HCT116 (cell line): Measurements from ENCODE around the gene ACACB. TPM values are rescaled to one million over a fixed set of nuclear protein-coding genes. Genes with fewer than 3 reads are reported as not detected.

Experiments
- ATAC-seq: fragments of 200-7000 bp; cut with Tn5 transposase; 2 replicates; pipeline ENCODE4 v1.9.1; 2020; ENCODE audit warnings: mild to moderate bottlenecking, moderate library complexity
- BruUV-seq: library from RNA; stranded (reverse); fragments of 400-500 nt; replicated peaks from 2 replicates; lab custom pipeline; 2021; lab: Mats Ljungman, UMichigan
- CTCF ChIA-PET: fragments of 300-600 bp; sonication (Branson Sonifier 250); formaldehyde crosslinking; loops from one replicate; lab custom pipeline; 2021; ENCODE audit warnings: antibody characterized with exemption; lab: Charles Lee
- POLR2A ChIA-PET: fragments of 300-600, 350-600 bp; sonication (Branson Sonifier 250); formaldehyde crosslinking; loops from one replicate; lab custom pipeline; 2021; ENCODE audit warnings: antibody characterized with exemption; lab: Charles Lee
- RAD21 ChIA-PET, 2 experiments: fragments of 300-600 bp; sonication (Branson Sonifier 250); formaldehyde crosslinking; loops; one replicate each; lab custom pipeline; 2023; ENCODE audit warnings: low total read pairs in 2 of 2; ENCODE audit not compliant: uncharacterized antibody in 2 of 2, unreplicated experiment in 2 of 2, low non-redundant PET in 1 of 2; lab: Charles Lee
- DNase-seq: peaks from one replicate; pipeline ENCODE4 v3.0.0-alpha.2; 2010; ENCODE audit warnings: low read depth, low spot score
- H2AFZ ChIP-seq: fragments of 200-600 bp; shearing (Covaris generic), sonication (generic); 2 replicates; pipeline ENCODE4 v1.6.1; 2017; ENCODE audit warnings: low read depth, mixed run types, mixed read lengths, antibody characterized with exemption, low read length; ENCODE audit not compliant: poor library complexity, severe bottlenecking
- H3K27ac ChIP-seq: 2 replicates; pipeline ENCODE4 v1.5.1; 2012; ENCODE audit warnings: low read depth, low read length
- H3K27me3 ChIP-seq: fragments of 200-600 bp; sonication (generic); 2 replicates; pipeline ENCODE4 v1.6.1; 2016; ENCODE audit warnings: mixed run types, low read length, mixed read lengths; ENCODE audit not compliant: insufficient read depth
- H3K36me3 ChIP-seq, 2 experiments: fragments of 200-500 bp in 1 of 2; fragments of 200-600 bp in 1 of 2; sonication (Bioruptor generic) in 1 of 2; sonication (generic) in 1 of 2; 2 replicates each; pipeline versions ENCODE4 v1.5.1 to v1.6.1; 2014 to 2016; ENCODE audit warnings: low read length in 2 of 2, inconsistent platforms in 1 of 2, mixed read lengths in 1 of 2, mixed run types in 1 of 2; ENCODE audit not compliant: insufficient read depth in 2 of 2, control insufficient read depth in 1 of 2
- H3K4me1 ChIP-seq, 2 experiments: fragments of 200-600 bp in 1 of 2; sonication (generic) in 1 of 2; 2 replicates each; pipeline versions ENCODE4 v1.5.1 to v1.6.1; 2012 to 2017; ENCODE audit warnings: low read length in 2 of 2, inconsistent platforms in 1 of 2, mild to moderate bottlenecking in 1 of 2, mixed read lengths in 1 of 2, mixed run types in 1 of 2, moderate library complexity in 1 of 2; ENCODE audit not compliant: insufficient read depth in 2 of 2, control insufficient read depth in 1 of 2
- H3K4me2 ChIP-seq: fragments of 200-600 bp; sonication (generic); 2 replicates; pipeline ENCODE4 v1.6.1; 2017; ENCODE audit warnings: mixed run types, low read length, mixed read lengths
- H3K4me3 ChIP-seq, 2 experiments: fragments of 200-600 bp in 1 of 2; sonication (generic) in 1 of 2; replicated peaks in 1 of 2; 2 replicates each; pipeline ENCODE4 v1.5.1; 2011 to 2016; ENCODE audit warnings: low read length in 2 of 2, control low read depth in 1 of 2, low read depth in 1 of 2, mild to moderate bottlenecking in 1 of 2, mixed read lengths in 1 of 2, mixed run types in 1 of 2
- H3K79me2 ChIP-seq: fragments of 200-600 bp; sonication (generic); 2 replicates; pipeline ENCODE4 v1.6.1; 2017; ENCODE audit warnings: mild to moderate bottlenecking, mixed run types, low read length, moderate library complexity, mixed read lengths; ENCODE audit not compliant: insufficient read depth
- H3K9ac ChIP-seq: fragments of 200-600 bp; sonication (generic); 2 replicates; pipeline ENCODE4 v1.6.1; 2016; ENCODE audit warnings: low read length, mixed read lengths
- H3K9me2 ChIP-seq: fragments of 200-600 bp; sonication (generic), shearing (Covaris generic); 2 replicates; pipeline ENCODE4 v1.6.1; 2017; ENCODE audit warnings: mixed run types, mild to moderate bottlenecking, moderate library complexity; ENCODE audit not compliant: insufficient read depth
- H3K9me3 ChIP-seq, 2 experiments: fragments of 200-500 bp in 1 of 2; fragments of 200-600 bp in 1 of 2; sonication (Bioruptor generic) in 1 of 2; sonication (generic) in 1 of 2; 2 replicates each; pipeline ENCODE4 v1.6.1; 2014 to 2017; ENCODE audit warnings: low read length in 2 of 2, mixed read lengths in 2 of 2, inconsistent platforms in 1 of 2, low read depth in 1 of 2, mild to moderate bottlenecking in 1 of 2, mixed run types in 1 of 2, moderate library complexity in 1 of 2; ENCODE audit not compliant: control insufficient read depth in 1 of 2, insufficient read depth in 1 of 2
- H4K20me1 ChIP-seq: fragments of 200-600 bp; sonication (generic), shearing (Covaris generic); 2 replicates; pipeline ENCODE4 v1.6.1; 2017; ENCODE audit warnings: mixed run types, mild to moderate bottlenecking, moderate library complexity; ENCODE audit not compliant: insufficient read depth
- CTCF ChIP-seq, 3 experiments: fragments of 200-600 bp in 1 of 3; sonication (generic) in 1 of 3; IDR thresholded peaks in 2 of 3; conservative IDR thresholded peaks in 1 of 3; 2 replicates each; pipeline ENCODE4 v1.5.1; 2012 to 2017; ENCODE audit warnings: low read depth in 2 of 3, low read length in 2 of 3, antibody characterized with exemption in 1 of 3, borderline replicate concordance in 1 of 3, control low read depth in 1 of 3, mild to moderate bottlenecking in 1 of 3, mixed read lengths in 1 of 3, mixed run types in 1 of 3, moderate library complexity in 1 of 3; ENCODE audit not compliant: insufficient read depth in 1 of 3
- SP1 ChIP-seq: IDR thresholded peaks from 2 replicates; pipeline ENCODE4 v1.6.1; 2012; ENCODE audit warnings: low read depth
- intact Hi-C: fragments of 100-400 bp; cut with micrococcal nuclease; formaldehyde crosslinking; loops from 2 replicates; pipeline ENCODE4 v1.10.0; 2022
- total RNA-seq: library from RNA; stranded (reverse); gene quantifications from one replicate; pipeline ENCODE4 v1.2.1, GENCODE V29; 2021; ENCODE audit not compliant: unreplicated experiment

ACACB gene
- total RNA-seq, 1 experiment from 2014 or later = 11.1 TPM

- Histone ChIP-seq H3K27ac (no peak overlapping the region), H3K4me2 (no peak overlapping the region), H4K20me1 (no peaks in the 10 kb centered on the region), H3K9me2 (no peaks in the 10 kb centered on the region), H3K4me3 (no peak overlapping the region), H3K9me3 (no peaks in the 10 kb centered on the region), H3K9ac (no peak overlapping the region), H3K27me3 (no peaks in the 10 kb centered on the region), H3K4me1 (no peaks in the 10 kb centered on the region; a peak in 1 of 4 replicates), H3K36me3 (no peaks in the 10 kb centered on the region), H3K79me2 (no peaks in the 10 kb centered on the region), H2AFZ (peak overlapping the region; percentile 41)
- DNase-seq = no peak
- intact Hi-C loops = no loop called here
- ChIA-PET CTCF (no interaction called here), RAD21 (no interaction called here), POLR2A (no interaction called here)
- ATAC-seq = peak; percentile 87
- no peak for TF ChIP-seq SP1
- TF ChIP-seq CTCF (IDR thresholded peaks at IDR 0.05 in 2 of 3, conservative IDR thresholded peaks at IDR 0.05 in 1 of 3; ENCODE audit: borderline replicate concordance in 1 of 3, insufficient read depth in 1 of 3, low read depth in 2 of 3, low read length in 2 of 3) = peak in 2 of 3 experiments; percentile 36 to 54; a peak in 3 of 6 replicates
- BruUV-seq = no TSS peak
These were observed 186.0 kb downstream of the ACACB start for GRCh38 chr12:109302358-109302757.

GRCh38 chr12:109302770-109303169, 186.4 kb downstream of the ACACB start:
- intact Hi-C loops = no loop called here
- Histone ChIP-seq H3K79me2 (no peaks in the 10 kb centered on the region), H3K9ac (no peak overlapping the region), H3K27me3 (no peaks in the 10 kb centered on the region; the same call in 1 of the 2 replicates), H3K9me2 (no peaks in the 10 kb centered on the region), H3K4me3 (no peak overlapping the region), H3K4me1 (no peaks in the 10 kb centered on the region; a peak in 1 of 4 replicates), H3K9me3 (no peaks in the 10 kb centered on the region), H2AFZ (peak overlapping the region; percentile 41), H3K4me2 (no peak overlapping the region), H3K27ac (no peak overlapping the region), H4K20me1 (no peaks in the 10 kb centered on the region), H3K36me3 (no peaks in the 10 kb centered on the region)
- CTCF ChIA-PET = no interaction called here
- DNase-seq (no peak), ATAC-seq (peak; percentile 43)
- TF ChIP-seq CTCF (IDR thresholded peaks at IDR 0.05 in 2 of 3, conservative IDR thresholded peaks at IDR 0.05 in 1 of 3; ENCODE audit: borderline replicate concordance in 1 of 3, insufficient read depth in 1 of 3, low read depth in 2 of 3, low read length in 2 of 3) (peak in 1 of 3 experiments; percentile 6; a peak in 1 of 6 replicates), SP1 (no peak)
- RAD21 ChIA-PET = no interaction called here
- POLR2A ChIA-PET = no interaction called here
- no TSS peak for BruUV-seq
